ENCODE data around the gene ARIH2.

ARIH2 gene

DNA sequence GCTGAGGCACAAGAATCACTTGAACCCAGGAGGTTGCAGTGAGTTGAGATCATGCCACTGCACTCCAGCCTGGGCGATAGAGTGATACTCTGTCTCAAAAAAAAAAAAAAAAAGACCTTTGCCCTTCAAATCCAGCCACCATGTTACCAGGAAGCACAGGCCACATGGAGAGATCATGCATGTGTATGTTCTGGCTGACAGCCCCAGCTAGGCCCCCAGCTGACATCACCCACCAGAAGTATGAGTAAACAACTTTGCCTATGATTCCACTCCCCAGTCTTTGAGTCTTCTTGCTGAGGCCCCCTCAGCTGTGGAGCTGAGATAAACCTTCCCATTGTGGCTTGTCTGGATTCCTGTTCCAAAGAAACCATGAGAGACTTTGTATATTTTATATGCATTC is 3.3 kb upstream of the ARIH2 start:
- no peak overlapping the region for H3K27ac ChIP-seq (ENCODE audit: poor library complexity, severe bottlenecking)
- H3K4me1 ChIP-seq (ENCODE audit: insufficient read depth, poor library complexity, severe bottlenecking) = peaks cover 6% of the 10 kb centered on the region
- H3K4me3 ChIP-seq (ENCODE audit: severe bottlenecking) = no peak overlapping the region
- no peaks in the 10 kb centered on the region for H3K9me3 ChIP-seq (ENCODE audit: severe bottlenecking)
- H3K27me3 ChIP-seq (ENCODE audit: insufficient read depth, poor library complexity, severe bottlenecking) = no peaks in the 10 kb centered on the region
- no peak for DNase-seq (ENCODE audit: low spot score)
- no peaks in the 10 kb centered on the region for H3K36me3 ChIP-seq (ENCODE audit: low read depth)
- no peak for ATAC-seq (ENCODE audit: low read depth)
- TF ChIP-seq, protein P1, sequence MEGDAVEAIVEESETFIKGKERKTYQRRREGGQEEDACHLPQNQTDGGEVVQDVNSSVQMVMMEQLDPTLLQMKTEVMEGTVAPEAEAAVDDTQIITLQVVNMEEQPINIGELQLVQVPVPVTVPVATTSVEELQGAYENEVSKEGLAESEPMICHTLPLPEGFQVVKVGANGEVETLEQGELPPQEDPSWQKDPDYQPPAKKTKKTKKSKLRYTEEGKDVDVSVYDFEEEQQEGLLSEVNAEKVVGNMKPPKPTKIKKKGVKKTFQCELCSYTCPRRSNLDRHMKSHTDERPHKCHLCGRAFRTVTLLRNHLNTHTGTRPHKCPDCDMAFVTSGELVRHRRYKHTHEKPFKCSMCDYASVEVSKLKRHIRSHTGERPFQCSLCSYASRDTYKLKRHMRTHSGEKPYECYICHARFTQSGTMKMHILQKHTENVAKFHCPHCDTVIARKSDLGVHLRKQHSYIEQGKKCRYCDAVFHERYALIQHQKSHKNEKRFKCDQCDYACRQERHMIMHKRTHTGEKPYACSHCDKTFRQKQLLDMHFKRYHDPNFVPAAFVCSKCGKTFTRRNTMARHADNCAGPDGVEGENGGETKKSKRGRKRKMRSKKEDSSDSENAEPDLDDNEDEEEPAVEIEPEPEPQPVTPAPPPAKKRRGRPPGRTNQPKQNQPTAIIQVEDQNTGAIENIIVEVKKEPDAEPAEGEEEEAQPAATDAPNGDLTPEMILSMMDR (IDR thresholded peaks at IDR 0.05; ENCODE audit: poor library complexity, severe bottlenecking) = no peak

DNA sequence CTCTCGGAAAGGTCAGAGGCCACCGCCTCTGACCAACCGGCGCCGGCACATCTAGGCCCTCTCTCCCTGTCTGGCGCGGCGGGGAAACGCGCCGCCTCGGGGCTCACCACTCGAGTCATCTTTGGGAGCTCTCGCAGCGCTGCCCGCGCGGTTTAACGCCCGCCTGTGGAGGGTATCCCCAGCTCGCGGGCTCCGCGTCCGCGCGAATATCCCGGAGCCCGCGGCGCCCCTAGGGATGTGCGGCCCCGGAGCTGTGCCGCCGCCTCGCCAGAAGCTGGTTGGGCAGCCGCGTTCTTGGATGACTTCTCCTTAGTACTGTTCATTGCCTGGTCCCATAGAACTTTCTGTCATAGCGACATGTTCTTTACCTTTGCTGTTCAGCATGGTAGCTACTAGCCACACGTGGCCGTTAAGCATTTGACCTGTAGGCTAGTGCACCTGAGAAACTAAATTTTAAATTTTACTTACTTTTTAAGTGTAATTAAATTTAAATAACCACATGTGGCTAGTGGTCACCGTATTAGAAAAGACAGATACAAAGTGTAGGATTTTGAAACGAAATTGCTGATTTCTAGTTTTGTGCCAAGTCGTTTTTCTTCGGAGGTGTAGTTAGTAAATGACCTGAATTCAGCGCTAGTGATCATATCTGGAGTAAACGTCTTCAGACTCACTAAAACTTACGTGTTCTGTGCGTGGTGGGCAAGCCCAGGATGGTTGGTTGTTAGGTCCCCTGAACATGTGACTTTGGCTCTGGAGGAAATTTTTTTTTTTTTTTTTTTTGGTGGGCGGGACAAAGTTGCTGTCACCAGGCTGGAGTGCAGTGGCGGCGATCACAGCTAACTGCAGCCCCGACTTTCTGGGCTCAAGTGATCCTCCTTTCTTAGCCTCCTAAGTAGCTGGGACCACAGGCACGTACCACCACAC is 835 bp downstream of the ARIH2 start:
- Histone ChIP-seq H3K27me3 (ENCODE audit: insufficient read depth, poor library complexity, severe bottlenecking) (no peaks in the 10 kb centered on the region), H3K27ac (ENCODE audit: poor library complexity, severe bottlenecking) (peak overlapping the region; percentile 84), H3K9me3 (ENCODE audit: severe bottlenecking) (no peaks in the 10 kb centered on the region), H3K36me3 (ENCODE audit: low read depth) (peaks cover 27% of the 10 kb centered on the region), H3K4me3 (ENCODE audit: severe bottlenecking) (peak overlapping the region; percentile 65), H3K4me1 (ENCODE audit: insufficient read depth, poor library complexity, severe bottlenecking) (peaks cover 11% of the 10 kb centered on the region)
- peak; percentile 28 for ATAC-seq (ENCODE audit: low read depth)
- no peak for DNase-seq (ENCODE audit: low spot score)
- TF ChIP-seq, protein P1 (IDR thresholded peaks at IDR 0.05; ENCODE audit: poor library complexity, severe bottlenecking) = peak; percentile 5

DNA sequence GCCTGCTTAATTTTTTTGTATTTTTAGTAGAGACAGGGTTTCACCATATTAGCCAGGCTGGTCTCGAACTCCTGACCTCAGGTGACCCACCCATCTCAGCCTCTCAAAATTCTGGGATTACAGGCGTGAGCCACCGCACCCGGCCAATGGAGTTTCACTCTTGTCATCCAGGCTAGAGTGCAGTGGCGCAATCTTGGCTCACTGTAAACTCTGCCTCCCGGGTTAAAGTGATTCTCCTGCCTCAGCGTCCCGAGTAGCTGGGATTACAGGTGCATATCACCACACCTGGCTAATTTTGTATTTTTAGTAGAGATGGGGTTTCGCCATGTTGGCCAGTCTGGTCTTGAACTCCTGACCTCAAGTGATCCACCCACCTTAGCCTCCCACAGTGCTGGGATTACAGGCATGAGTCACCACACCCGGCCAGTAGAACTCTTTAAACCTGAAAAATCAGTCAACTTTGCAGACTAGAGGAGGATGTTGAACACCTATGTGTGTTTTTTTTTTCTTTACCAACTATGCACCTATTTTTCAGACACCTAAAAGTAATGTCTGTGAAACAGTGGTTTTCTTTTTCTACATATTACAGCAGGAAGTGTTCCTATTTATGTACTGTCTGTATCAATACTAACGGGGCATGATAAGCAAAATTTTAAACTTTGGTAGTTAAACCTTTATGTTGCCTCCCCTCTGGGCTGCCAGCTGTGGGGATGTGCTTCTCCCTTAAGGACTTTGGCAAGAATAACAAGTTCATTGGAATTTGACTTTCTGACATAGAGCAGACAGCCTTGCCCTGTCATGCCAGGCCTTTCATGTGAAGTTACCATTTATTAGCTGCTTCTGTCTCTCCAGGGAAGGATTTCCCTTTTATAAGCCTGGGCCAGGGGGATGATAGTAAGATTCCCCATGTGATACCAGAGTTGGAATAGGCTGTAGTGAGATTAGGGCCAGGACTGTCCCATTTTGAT is 8.1 kb downstream of the ARIH2 start:
- Histone ChIP-seq H3K4me1 (ENCODE audit: insufficient read depth, poor library complexity, severe bottlenecking) (peaks cover 21% of the 10 kb centered on the region), H3K27ac (ENCODE audit: poor library complexity, severe bottlenecking) (no peak overlapping the region), H3K36me3 (ENCODE audit: low read depth) (peaks cover 90% of the 10 kb centered on the region), H3K27me3 (ENCODE audit: insufficient read depth, poor library complexity, severe bottlenecking) (no peaks in the 10 kb centered on the region), H3K4me3 (ENCODE audit: severe bottlenecking) (no peak overlapping the region), H3K9me3 (ENCODE audit: severe bottlenecking) (no peaks in the 10 kb centered on the region)
- TF ChIP-seq, protein P1 (IDR thresholded peaks at IDR 0.05; ENCODE audit: poor library complexity, severe bottlenecking) = no peak
- ATAC-seq (ENCODE audit: low read depth) (peak; percentile 53; the same call in 2 of the 3 replicates), DNase-seq (ENCODE audit: low spot score) (no peak)

DNA sequence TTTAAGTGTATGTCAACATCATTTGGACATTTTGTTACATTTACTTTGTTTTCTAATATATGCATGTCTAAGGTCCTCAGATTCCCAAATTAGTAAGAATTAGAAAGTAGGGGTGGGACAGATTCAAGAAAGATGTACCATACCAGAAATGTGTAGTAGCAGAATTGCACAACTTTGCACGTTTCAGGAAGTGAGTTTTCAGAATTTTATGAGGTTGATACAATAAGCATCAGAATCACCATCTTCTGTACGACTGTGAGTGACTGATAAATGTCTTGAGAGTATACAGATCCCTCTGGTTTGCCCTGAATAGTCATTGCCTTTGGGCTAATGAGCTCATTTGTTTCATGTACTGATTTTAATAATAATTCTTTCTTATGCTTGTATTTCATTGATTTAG is 9.3 kb downstream of the ARIH2 start:
- peaks cover 18% of the 10 kb centered on the region for H3K4me1 ChIP-seq (ENCODE audit: insufficient read depth, poor library complexity, severe bottlenecking)
- DNase-seq (ENCODE audit: low spot score) = no peak
- no peaks in the 10 kb centered on the region for H3K9me3 ChIP-seq (ENCODE audit: severe bottlenecking)
- no peaks in the 10 kb centered on the region for H3K27me3 ChIP-seq (ENCODE audit: insufficient read depth, poor library complexity, severe bottlenecking)
- no peak overlapping the region for H3K4me3 ChIP-seq (ENCODE audit: severe bottlenecking)
- H3K27ac ChIP-seq (ENCODE audit: poor library complexity, severe bottlenecking) = peak overlapping the region; percentile 9
- ATAC-seq (ENCODE audit: low read depth) = 0 out of 3 replicates have a peak, but pooled peaks have one; percentile 27
- peaks cover 91% of the 10 kb centered on the region for H3K36me3 ChIP-seq (ENCODE audit: low read depth)
- TF ChIP-seq, protein P1 (IDR thresholded peaks at IDR 0.05; ENCODE audit: poor library complexity, severe bottlenecking) = no peak

Data from RWPE2 (cell line).